Lower leg skin (tissue), 3 donors: Measurements from ENCODE around the gene PIP5K1B.

Experiments used
- CTCF ChIP-seq, 3 donors: fragments of 450-650 bp; IDR thresholded peaks; one replicate each; pipeline ENCODE4 v1.5.1; 2016; ENCODE audit warnings: antibody characterized with exemption in 3 of 3, mild to moderate bottlenecking in 3 of 3, moderate library complexity in 2 of 3
- POLR2A ChIP-seq, 2 donors: fragments of 450-650 bp; IDR thresholded peaks; one replicate each; pipeline ENCODE4 v1.6.1; 2016 to 2017; ENCODE audit warnings: antibody characterized with exemption in 2 of 2, mild to moderate bottlenecking in 1 of 2, moderate library complexity in 1 of 2

- TF ChIP-seq CTCF (IDR thresholded peaks at IDR 0.05) (no peak), POLR2A (IDR thresholded peaks at IDR 0.05) (no peak)
Observed at GRCh38 chr9:68836788-68837187, 131.7 kb downstream of the PIP5K1B start.
